Motor neuron (in vitro differentiated cells): ENCODE results near the gene DEPP1. TPM values are rescaled to one million over a fixed set of nuclear protein-coding genes. Genes with fewer than 3 reads are reported as not detected.

Experiments
- ATAC-seq, 8 experiments: fragments of 200-7000 bp; cut with Tn5 transposase; replicated peaks in 6 of 8; 2 replicates each; pipeline ENCODE4 v1.8.0; 2021; ENCODE audit warnings: mild to moderate bottlenecking in 8 of 8, moderate library complexity in 8 of 8
- H3K27ac ChIP-seq, 2 donors: fragments of 250-450 bp; sonication (Bioruptor Pico); 2 replicates each; pipeline ENCODE4 v1.9.0; 2021; ENCODE audit warnings: antibody characterized with exemption in 2 of 2, mild to moderate bottlenecking in 2 of 2, moderate library complexity in 1 of 2
- H3K4me1 ChIP-seq, 2 donors: fragments of 250-450 bp; sonication (Bioruptor Pico); replicated peaks in 1 of 2; 2 replicates each; pipeline ENCODE4 v1.6.1; 2021; ENCODE audit warnings: antibody characterized with exemption in 2 of 2, mild to moderate bottlenecking in 2 of 2, moderate library complexity in 1 of 2
- H3K4me3 ChIP-seq, 5 donors: fragments of 250-450 bp; sonication (Bioruptor Pico); 2 replicates each; pipeline ENCODE4 v1.9.0; 2021; ENCODE audit warnings: antibody characterized with exemption in 5 of 5, mild to moderate bottlenecking in 5 of 5, moderate library complexity in 4 of 5
- WGBS, 10 experiments: fragments of 450-650 bp; shearing (Covaris generic); methylation state at CpG; one replicate each; pipeline ENCODE4 v1.0.0; 2022; 5-methylcytosine and 5-hydroxymethylcytosine counted together
- in situ Hi-C, 9 experiments: fragments of 400-800 bp; cut with MboI; loops; one replicate each; pipeline ENCODE4 v1.15.0; 2021; ENCODE audit warnings: low sequenced_read_pairs in 9 of 9, low pct_unique_long_range_greater_than_20kb in 2 of 9; ENCODE audit not compliant: unreplicated experiment in 9 of 9
- total RNA-seq, 8 experiments: library from RNA; unstranded; fragments of 300-600 nt; gene quantifications; 2 replicates each; pipeline versions ENCODE4 v1.2.3 to v1.2.4, GENCODE V29; 2022

Gene DEPP1
- total RNA-seq, 8 experiments from 2014 or later = 1.2 to 47.6 (median 11.4) TPM

GRCh38 chr10:44965651-44966097 is 12.9 kb downstream of the DEPP1 start:
- ATAC-seq = no peak
- in situ Hi-C loops = no loop called here
- H3K27ac ChIP-seq = peak overlapping the region in 1 of 2 donors; percentile 9
- WGBS, 10 experiments = 80 to 100% (median 88%) methylated on average over 1 to 4 of the region's 6 CpGs; no CpG with 5 or more reads in 1 of the 10 experiments
- H3K4me1 ChIP-seq = peaks cover 56 to 70% of the 10 kb centered on the region in 2 donors
- H3K4me3 ChIP-seq = no peak overlapping the region

- Histone ChIP-seq H3K27ac (peak overlapping the region; percentile 9 to 79), H3K4me1 (peaks cover 62 to 76% of the 10 kb centered on the region in 2 donors), H3K4me3 (no peak overlapping the region)
- no peak for ATAC-seq
- in situ Hi-C loops = no loop called here
- WGBS, 10 experiments = 60 to 83% (median 71%) methylated on average over 1 of the region's 1 CpG; no CpG with 5 or more reads in 6 of the 10 experiments
Measured at GRCh38 chr10:44965104-44965503, 13.5 kb downstream of the DEPP1 start.

DNA sequence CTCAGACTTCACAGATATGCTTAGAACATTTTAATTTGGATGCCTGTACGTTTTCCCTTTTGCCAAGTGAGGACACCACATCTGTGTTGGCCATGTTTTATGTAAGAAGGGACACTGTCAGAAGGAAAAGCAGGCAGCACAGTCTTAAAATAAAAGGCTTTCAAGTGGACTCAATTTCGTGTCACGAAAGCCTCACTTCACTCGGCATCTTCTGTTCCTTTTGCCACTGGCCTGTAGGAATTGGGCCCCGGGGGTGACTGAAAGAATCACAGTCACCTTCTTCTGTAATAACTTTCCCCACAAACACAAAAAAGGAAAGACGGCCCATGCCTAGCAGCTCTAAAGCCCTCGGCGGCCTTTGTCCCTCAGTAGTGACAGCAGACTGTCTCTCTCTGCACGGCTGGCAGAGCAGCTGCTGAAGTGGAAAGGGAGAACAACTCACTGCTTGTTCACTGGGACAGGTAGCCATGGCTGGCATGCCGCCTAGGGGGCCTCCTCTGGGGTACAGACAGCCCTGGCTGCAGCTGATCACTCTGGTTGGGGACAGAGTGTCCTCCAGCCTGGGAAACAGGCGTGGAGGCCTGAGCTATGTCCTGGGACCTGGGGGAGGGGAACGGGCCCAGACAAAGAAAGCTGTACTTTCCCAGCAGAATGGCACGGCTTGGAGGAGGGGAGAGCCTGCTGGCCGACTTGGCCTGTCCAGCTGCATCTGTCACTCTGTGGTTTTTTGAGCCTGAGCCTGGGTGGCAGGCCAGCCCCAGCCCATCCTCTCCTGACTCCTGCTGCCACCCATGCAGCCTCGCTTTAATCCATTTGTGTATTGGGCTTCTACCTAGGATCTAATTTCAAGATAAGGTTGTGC is 14.6 kb downstream of the DEPP1 start:
- in situ Hi-C loops = no loop called here
- 7 to 78% (median 17%) methylated on average over 1 to 11 of the region's 15 CpGs; no CpG with 5 or more reads in 3 of the 10 experiments for WGBS, 10 experiments
- peaks cover 64 to 77% of the 10 kb centered on the region in 2 donors for H3K4me1 ChIP-seq

DNA sequence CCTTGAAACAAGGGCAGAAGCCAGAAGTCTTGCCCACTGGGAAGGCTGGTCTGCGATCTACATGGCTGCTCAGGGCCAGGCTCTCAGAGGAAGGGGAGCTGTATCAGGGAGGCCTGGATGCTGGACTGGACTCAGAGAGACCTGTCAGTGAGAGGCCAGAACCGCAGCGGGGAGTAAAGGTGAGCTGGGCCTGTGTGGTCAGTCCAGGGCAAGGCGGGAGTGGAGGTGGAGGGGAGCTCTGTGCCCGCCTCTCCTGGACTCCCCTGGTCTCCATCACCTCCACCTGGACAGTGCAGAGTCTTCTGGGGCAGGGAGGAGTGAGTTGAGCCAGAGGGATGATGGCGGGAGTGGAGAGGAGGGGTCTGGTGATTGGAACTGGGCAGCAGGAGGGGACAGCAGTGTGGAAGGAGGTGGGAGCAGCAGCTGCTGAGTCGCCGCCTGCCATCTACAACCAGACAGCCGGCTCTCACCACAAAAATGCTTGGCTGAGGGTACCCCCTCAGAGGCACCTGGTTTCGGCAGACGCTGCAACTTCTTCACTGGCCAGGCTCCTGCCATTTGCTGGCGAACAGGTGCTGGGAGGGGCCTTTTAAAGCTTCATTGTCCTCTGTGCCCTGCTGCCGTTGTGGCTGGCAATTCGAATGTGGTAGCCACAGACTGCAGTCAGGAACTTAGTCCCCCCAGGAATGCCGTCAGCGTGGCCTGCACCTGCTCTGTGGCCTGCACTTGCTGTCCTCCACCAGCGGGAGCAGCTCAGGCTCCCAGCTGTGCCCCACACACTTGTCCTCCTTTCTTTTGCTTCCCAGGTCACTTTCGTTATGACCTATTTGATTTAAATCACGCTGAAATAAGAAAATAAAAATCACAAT is 15.5 kb downstream of the DEPP1 start:
- in situ Hi-C loops = no loop called here
- peak in 3 of 8 experiments; percentile 11 to 24 (median 18) for ATAC-seq
- H3K27ac ChIP-seq = peak overlapping the region; percentile 79 to 83
- H3K4me1 ChIP-seq = peaks cover 70 to 79% of the 10 kb centered on the region in 2 donors
- H3K4me3 ChIP-seq = peak overlapping the region in 1 of 5 donors; percentile 3
- WGBS, 10 experiments = 16 to 100% (median 50%) methylated on average over 3 to 8 of the region's 19 CpGs; no CpG with 5 or more reads in 2 of the 10 experiments

More for the DNA sequence above, 14.6 kb downstream of the DEPP1 start:
- peak overlapping the region; percentile 79 to 83 for H3K27ac ChIP-seq
- ATAC-seq = peak in 7 of 8 experiments; percentile 3 to 59 (median 46)
- H3K4me3 ChIP-seq = peak overlapping the region in 2 of 5 donors; percentile 2 to 3

DNA sequence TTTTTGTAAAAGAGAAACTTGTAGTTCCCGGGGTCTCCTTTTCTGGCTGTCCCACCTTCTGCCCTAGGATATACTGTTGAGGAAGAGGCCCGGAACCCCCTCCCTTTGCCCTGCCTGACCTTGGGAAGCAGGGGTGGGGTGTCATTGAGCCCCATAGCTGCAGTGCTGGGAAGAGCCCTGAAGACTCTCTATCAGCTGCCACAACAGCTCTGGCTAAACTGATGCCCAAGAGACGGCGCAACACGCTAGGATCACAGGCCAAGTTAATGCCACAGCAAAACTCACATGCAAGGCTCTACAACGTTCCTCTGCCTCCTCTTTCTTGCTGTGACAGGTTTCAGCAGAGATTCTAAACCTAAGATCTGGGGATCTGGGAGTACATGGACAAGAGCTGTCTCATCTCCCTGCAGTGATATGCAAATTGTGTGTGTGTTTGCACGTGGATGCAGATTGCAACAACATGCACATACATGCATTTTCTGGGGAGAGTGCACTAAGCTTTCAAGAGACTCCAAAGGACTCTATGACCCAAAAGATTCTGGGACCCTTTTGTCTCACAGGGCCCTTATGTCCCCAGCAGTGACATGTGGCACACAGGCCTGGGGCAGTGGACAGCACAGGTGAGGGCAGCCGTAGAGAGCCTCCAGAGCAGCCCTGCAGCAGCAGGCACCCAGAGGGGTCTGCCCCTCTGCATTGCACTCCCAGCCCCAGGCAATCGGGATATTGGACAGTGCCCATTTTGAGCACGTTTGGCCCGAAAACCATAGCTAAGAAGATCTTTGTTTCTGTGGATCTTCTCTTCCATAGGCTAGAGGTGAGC is 16.5 kb downstream of the DEPP1 start:
- H3K27ac ChIP-seq = no peak overlapping the region
- 50 to 100% (median 80%) methylated on average over 1 to 8 of the region's 11 CpGs; no CpG with 5 or more reads in 1 of the 10 experiments for WGBS, 10 experiments
- no peak overlapping the region for H3K4me3 ChIP-seq
- H3K4me1 ChIP-seq = peaks cover 66 to 76% of the 10 kb centered on the region in 2 donors
- in situ Hi-C loops = no loop called here
- ATAC-seq = no peak

DNA sequence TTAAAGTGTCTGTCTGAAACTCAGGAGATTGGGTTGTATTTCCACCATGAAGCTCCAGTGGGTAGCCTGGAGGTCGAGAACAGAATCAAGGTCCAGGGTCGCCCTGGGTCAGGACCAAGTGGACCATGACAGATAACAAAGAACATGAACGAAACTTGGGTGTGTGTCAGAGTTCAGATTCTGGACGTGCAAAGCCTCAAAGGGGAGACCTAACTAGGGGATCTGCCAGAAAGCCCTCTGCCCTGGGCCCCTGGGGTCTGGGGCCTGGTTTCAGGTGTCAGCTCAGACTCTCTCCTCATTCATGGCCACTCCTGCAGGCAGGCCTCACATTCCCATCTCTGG is 17.4 kb downstream of the DEPP1 start:
- Histone ChIP-seq H3K4me3 (no peak overlapping the region), H3K4me1 (peaks cover 66 to 68% of the 10 kb centered on the region in 2 donors), H3K27ac (no peak overlapping the region)
- 55 to 100% (median 60%) methylated on average over 1 to 2 of the region's 4 CpGs; no CpG with 5 or more reads in 5 of the 10 experiments for WGBS, 10 experiments
- no peak for ATAC-seq
- in situ Hi-C loops = no loop called here

- 20 to 100% (median 63%) methylated on average over 1 to 4 of the region's 7 CpGs; no CpG with 5 or more reads in 2 of the 10 experiments for WGBS, 10 experiments
- Histone ChIP-seq H3K4me3 (peak overlapping the region in 4 of 5 donors; percentile 55 to 91 (median 90)), H3K4me1 (peaks cover 63% of the 10 kb centered on the region in 2 donors), H3K27ac (no peak overlapping the region)
- in situ Hi-C loops = no loop called here
- no peak for ATAC-seq
Measured at GRCh38 chr10:44960482-44961229, 18.0 kb downstream of the DEPP1 start.

- H3K4me3 ChIP-seq = peak overlapping the region; percentile 55 to 91 (median 88)
- H3K27ac ChIP-seq = peak overlapping the region; percentile 40 to 68
- peaks cover 57% of the 10 kb centered on the region in 2 donors for H3K4me1 ChIP-seq
- in situ Hi-C loops = no loop called here
- WGBS, 10 experiments = 12 to 90% (median 44%) methylated on average over 2 to 6 of the region's 8 CpGs; no CpG with 5 or more reads in 4 of the 10 experiments
- peak in 1 of 8 experiments; percentile 2 for ATAC-seq
Measured at GRCh38 chr10:44960088-44960460, 18.5 kb downstream of the DEPP1 start.

GRCh38 chr10:44959247-44960087 is 19.1 kb downstream of the DEPP1 start, which contains the start of gene RASSF4:
TSS of gene RASSF4 (plus strand) at chr10:44959802. CDS start at chr10:44970203, 10,401 bp downstream.
- 0 to 18% (median 6%) methylated on average over 2 to 8 of the region's 74 CpGs; no CpG with 5 or more reads in 6 of the 10 experiments for WGBS, 10 experiments
- in situ Hi-C loops = no loop called here
- peak within 1 kb of the TSS; percentile 55 to 91 (median 88) for H3K4me3 ChIP-seq
- peak within 1 kb of the TSS; percentile 52 to 68 for H3K27ac ChIP-seq
- H3K4me1 ChIP-seq = peaks cover 51% of the 10 kb centered on the region in 2 donors
- ATAC-seq = peak; percentile 84 to 98 (median 88)

- 0 to 67% (median 0%) methylated on average over 1 to 4 of the region's 6 CpGs; no CpG with 5 or more reads in 5 of the 10 experiments for WGBS, 10 experiments
- Histone ChIP-seq H3K4me3 (peak overlapping the region; percentile 55 to 91 (median 88)), H3K27ac (peak overlapping the region; percentile 27 to 52), H3K4me1 (peaks cover 45 to 46% of the 10 kb centered on the region in 2 donors)
- in situ Hi-C loops = no loop called here
- no peak for ATAC-seq
Measured at GRCh38 chr10:44958898-44959246, 19.7 kb downstream of the DEPP1 start.
